ENCODE data around the gene PIGX.

Gene PIGX

GRCh38 chr3:196749125-196749524 is 36.9 kb downstream of the PIGX start:
- no peaks in the 10 kb centered on the region for H3K4me1 ChIP-seq (ENCODE audit: control insufficient read depth, insufficient read depth, low read length)
- H3K27ac ChIP-seq (ENCODE audit: low read depth, low read length) = no peak overlapping the region
- no peaks in the 10 kb centered on the region for H3K36me3 ChIP-seq (ENCODE audit: control insufficient read depth, insufficient read depth, low read length)
- H3K4me3 ChIP-seq (ENCODE audit: low read length) = no peak overlapping the region
- no peak overlapping the region for H3K9ac ChIP-seq (ENCODE audit: low read length)
- no peaks in the 10 kb centered on the region for H3K27me3 ChIP-seq (ENCODE audit: control insufficient read depth, insufficient read depth, low read length)

GRCh38 chr3:196753201-196753600 is 41.0 kb downstream of the PIGX start:
- Histone ChIP-seq H3K4me3 (ENCODE audit: low read length) (no peak overlapping the region), H3K4me1 (ENCODE audit: control insufficient read depth, insufficient read depth, low read length) (no peaks in the 10 kb centered on the region), H3K27me3 (ENCODE audit: control insufficient read depth, insufficient read depth, low read length) (no peaks in the 10 kb centered on the region), H3K27ac (ENCODE audit: low read depth, low read length) (no peak overlapping the region), H3K9ac (ENCODE audit: low read length) (no peak overlapping the region), H3K36me3 (ENCODE audit: control insufficient read depth, insufficient read depth, low read length) (no peaks in the 10 kb centered on the region)

GRCh38 chr3:196754091-196754981 is 42.2 kb downstream of the PIGX start:
- Histone ChIP-seq H3K4me1 (ENCODE audit: control insufficient read depth, insufficient read depth, low read length) (no peaks in the 10 kb centered on the region), H3K27ac (ENCODE audit: low read depth, low read length) (no peak overlapping the region), H3K4me3 (ENCODE audit: low read length) (no peak overlapping the region), H3K27me3 (ENCODE audit: control insufficient read depth, insufficient read depth, low read length) (no peaks in the 10 kb centered on the region), H3K9ac (ENCODE audit: low read length) (no peak overlapping the region), H3K36me3 (ENCODE audit: control insufficient read depth, insufficient read depth, low read length) (no peaks in the 10 kb centered on the region)

- Histone ChIP-seq H3K4me1 (ENCODE audit: control insufficient read depth, insufficient read depth, low read length) (no peaks in the 10 kb centered on the region), H3K4me3 (ENCODE audit: low read length) (no peak overlapping the region), H3K36me3 (ENCODE audit: control insufficient read depth, insufficient read depth, low read length) (no peaks in the 10 kb centered on the region), H3K9ac (ENCODE audit: low read length) (no peak overlapping the region), H3K27me3 (ENCODE audit: control insufficient read depth, insufficient read depth, low read length) (no peaks in the 10 kb centered on the region), H3K27ac (ENCODE audit: low read depth, low read length) (no peak overlapping the region)
Measured at GRCh38 chr3:196756732-196757131, 44.6 kb downstream of the PIGX start.

GRCh38 chr3:196757876-196758739 is 45.9 kb downstream of the PIGX start:
- H3K9ac ChIP-seq (ENCODE audit: low read length) = no peak overlapping the region
- no peaks in the 10 kb centered on the region for H3K36me3 ChIP-seq (ENCODE audit: control insufficient read depth, insufficient read depth, low read length)
- H3K4me3 ChIP-seq (ENCODE audit: low read length) = no peak overlapping the region
- no peaks in the 10 kb centered on the region for H3K4me1 ChIP-seq (ENCODE audit: control insufficient read depth, insufficient read depth, low read length)
- no peaks in the 10 kb centered on the region for H3K27me3 ChIP-seq (ENCODE audit: control insufficient read depth, insufficient read depth, low read length)
- H3K27ac ChIP-seq (ENCODE audit: low read depth, low read length) = no peak overlapping the region

GRCh38 chr3:196763179-196763578 is 51.0 kb downstream of the PIGX start:
- Histone ChIP-seq H3K4me3 (ENCODE audit: low read length) (no peak overlapping the region), H3K4me1 (ENCODE audit: control insufficient read depth, insufficient read depth, low read length) (no peaks in the 10 kb centered on the region), H3K27me3 (ENCODE audit: control insufficient read depth, insufficient read depth, low read length) (no peaks in the 10 kb centered on the region), H3K27ac (ENCODE audit: low read depth, low read length) (no peak overlapping the region), H3K36me3 (ENCODE audit: control insufficient read depth, insufficient read depth, low read length) (no peaks in the 10 kb centered on the region), H3K9ac (ENCODE audit: low read length) (no peak overlapping the region)

DNA sequence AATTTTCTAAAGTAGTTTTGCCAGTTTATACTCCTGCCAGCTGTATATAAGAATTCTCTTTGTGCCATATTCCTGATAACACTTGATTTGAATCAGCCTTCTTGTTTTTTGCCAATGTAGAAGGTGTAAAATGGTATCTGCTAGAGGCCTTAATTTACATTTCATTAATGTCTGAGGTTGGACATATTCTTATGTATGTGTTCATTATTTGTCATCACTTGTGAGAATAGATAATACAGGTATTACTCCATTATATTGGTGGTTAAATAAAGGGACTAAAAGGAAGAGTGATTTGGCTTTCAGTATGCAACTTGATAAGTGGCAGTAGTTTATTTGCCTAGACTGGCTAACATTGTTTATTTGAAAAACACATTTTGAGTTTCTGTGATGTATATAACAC is 53.3 kb downstream of the PIGX start:
- Histone ChIP-seq H3K27me3 (ENCODE audit: control insufficient read depth, insufficient read depth, low read length) (no peaks in the 10 kb centered on the region), H3K9ac (ENCODE audit: low read length) (no peak overlapping the region), H3K27ac (ENCODE audit: low read depth, low read length) (no peak overlapping the region), H3K4me1 (ENCODE audit: control insufficient read depth, insufficient read depth, low read length) (no peaks in the 10 kb centered on the region), H3K4me3 (ENCODE audit: low read length) (no peak overlapping the region), H3K36me3 (ENCODE audit: control insufficient read depth, insufficient read depth, low read length) (no peaks in the 10 kb centered on the region)

- Histone ChIP-seq H3K27me3 (ENCODE audit: control insufficient read depth, insufficient read depth, low read length) (no peaks in the 10 kb centered on the region), H3K9ac (ENCODE audit: low read length) (no peak overlapping the region), H3K4me1 (ENCODE audit: control insufficient read depth, insufficient read depth, low read length) (peaks cover 2% of the 10 kb centered on the region), H3K4me3 (ENCODE audit: low read length) (no peak overlapping the region), H3K36me3 (ENCODE audit: control insufficient read depth, insufficient read depth, low read length) (no peaks in the 10 kb centered on the region), H3K27ac (ENCODE audit: low read depth, low read length) (no peak overlapping the region)
Measured at GRCh38 chr3:196771067-196771466, 58.9 kb downstream of the PIGX start.

DNA sequence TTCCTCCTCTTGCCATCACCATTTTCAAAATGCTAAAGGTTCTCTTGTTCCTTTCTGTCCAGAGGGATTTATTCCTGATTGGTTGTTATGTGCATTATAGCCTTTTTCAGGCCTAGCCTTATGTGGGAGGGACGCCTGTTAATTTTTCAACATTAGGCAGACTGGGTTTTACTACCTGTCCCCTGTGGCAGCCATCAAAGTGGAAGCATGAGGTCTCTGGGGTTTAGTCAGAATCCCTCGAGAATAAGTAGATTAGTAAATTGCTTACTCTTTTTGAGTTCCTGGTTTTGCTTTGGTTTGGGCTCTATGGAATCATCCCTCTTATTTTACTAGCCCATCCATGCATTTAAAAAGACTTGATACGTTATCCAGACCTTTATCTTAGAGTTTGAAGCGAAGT is 59.9 kb downstream of the PIGX start:
- no peak overlapping the region for H3K9ac ChIP-seq (ENCODE audit: low read length)

GRCh38 chr3:196772897-196773296 is 60.7 kb downstream of the PIGX start:
- H3K9ac ChIP-seq (ENCODE audit: low read length) = no peak overlapping the region
- no peaks in the 10 kb centered on the region for H3K36me3 ChIP-seq (ENCODE audit: control insufficient read depth, insufficient read depth, low read length)
- no peak overlapping the region for H3K27ac ChIP-seq (ENCODE audit: low read depth, low read length)
- no peaks in the 10 kb centered on the region for H3K27me3 ChIP-seq (ENCODE audit: control insufficient read depth, insufficient read depth, low read length)
- H3K4me3 ChIP-seq (ENCODE audit: low read length) = no peak overlapping the region
- peaks cover 2% of the 10 kb centered on the region for H3K4me1 ChIP-seq (ENCODE audit: control insufficient read depth, insufficient read depth, low read length)

More for the DNA sequence above, 59.9 kb downstream of the PIGX start:
- Histone ChIP-seq H3K36me3 (ENCODE audit: control insufficient read depth, insufficient read depth, low read length) (no peaks in the 10 kb centered on the region), H3K4me1 (ENCODE audit: control insufficient read depth, insufficient read depth, low read length) (peaks cover 2% of the 10 kb centered on the region), H3K27ac (ENCODE audit: low read depth, low read length) (no peak overlapping the region), H3K4me3 (ENCODE audit: low read length) (no peak overlapping the region), H3K27me3 (ENCODE audit: control insufficient read depth, insufficient read depth, low read length) (no peaks in the 10 kb centered on the region)

- no peaks in the 10 kb centered on the region for H3K36me3 ChIP-seq (ENCODE audit: control insufficient read depth, insufficient read depth, low read length)
- peaks cover 4% of the 10 kb centered on the region for H3K4me1 ChIP-seq (ENCODE audit: control insufficient read depth, insufficient read depth, low read length)
- no peak overlapping the region for H3K27ac ChIP-seq (ENCODE audit: low read depth, low read length)
- no peaks in the 10 kb centered on the region for H3K27me3 ChIP-seq (ENCODE audit: control insufficient read depth, insufficient read depth, low read length)
- H3K9ac ChIP-seq (ENCODE audit: low read length) = no peak overlapping the region
- no peak overlapping the region for H3K4me3 ChIP-seq (ENCODE audit: low read length)
Measured at GRCh38 chr3:196774191-196774820, 62.1 kb downstream of the PIGX start.

DNA sequence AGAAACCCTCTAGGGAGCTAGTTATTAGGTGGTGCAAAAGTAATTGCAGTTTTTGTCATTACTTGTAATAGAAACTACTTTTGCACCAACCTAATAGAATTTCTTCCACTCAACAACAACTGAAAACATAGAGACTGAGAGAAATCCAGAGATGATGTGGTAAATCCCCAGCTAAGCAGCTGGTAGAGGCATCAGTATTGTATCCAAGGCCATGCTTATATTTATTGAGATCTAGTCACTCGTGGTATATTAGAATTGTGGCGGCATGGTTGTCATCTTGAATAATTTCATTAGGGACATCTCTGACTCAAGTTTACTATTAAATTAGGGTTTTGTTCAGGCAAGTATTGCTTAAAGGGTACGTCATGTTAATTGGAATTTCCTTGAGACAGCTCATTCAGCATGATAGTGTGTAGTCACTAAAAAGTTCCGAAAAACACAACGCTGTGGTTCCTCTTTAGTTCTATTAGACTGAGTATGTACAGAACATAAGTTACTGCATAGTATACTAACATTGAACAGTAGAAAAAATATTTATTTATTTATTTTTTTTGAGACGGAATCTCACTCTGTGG is 62.8 kb downstream of the PIGX start:
- no peak overlapping the region for H3K4me3 ChIP-seq (ENCODE audit: low read length)
- no peaks in the 10 kb centered on the region for H3K27me3 ChIP-seq (ENCODE audit: control insufficient read depth, insufficient read depth, low read length)
- no peak overlapping the region for H3K27ac ChIP-seq (ENCODE audit: low read depth, low read length)
- H3K9ac ChIP-seq (ENCODE audit: low read length) = no peak overlapping the region
- H3K36me3 ChIP-seq (ENCODE audit: control insufficient read depth, insufficient read depth, low read length) = no peaks in the 10 kb centered on the region
- peaks cover 4% of the 10 kb centered on the region for H3K4me1 ChIP-seq (ENCODE audit: control insufficient read depth, insufficient read depth, low read length)
